Gastroesophageal sphincter (tissue), 4 donors: ENCODE measurements around the gene KCNB1. TPM values are rescaled to one million over a fixed set of nuclear protein-coding genes. Genes with fewer than 3 reads are reported as not detected.

Experiments
- ATAC-seq: fragments of 150-250 bp; one replicate; pipeline ENCODE4 v1.9.1; 2016; ENCODE audit warnings: mild to moderate bottlenecking, moderate library complexity
- H3K27ac ChIP-seq, 4 donors: fragments of 200-600 bp; sonication (generic) in 3 of 4; 1 replicate in 3 of 4; 2 replicates in 1 of 4; pipeline ENCODE4 v1.5.1; 2016 to 2019
- H3K27me3 ChIP-seq: fragments of 200-600 bp; sonication (generic); one replicate; pipeline ENCODE4 v1.5.1; 2019
- H3K36me3 ChIP-seq, 2 donors: fragments of 200-600 bp; sonication (generic); one replicate each; pipeline ENCODE4 v1.5.1; 2019; ENCODE audit warnings: control low read depth in 1 of 2
- H3K4me1 ChIP-seq, 3 donors: fragments of 200-600 bp; sonication (generic); 1 replicate in 2 of 3; 2 replicates in 1 of 3; pipeline ENCODE4 v1.5.1; 2016 to 2019; ENCODE audit warnings: control low read depth in 2 of 3
- H3K4me3 ChIP-seq, 2 donors: fragments of 200-600 bp; sonication (generic); one replicate each; pipeline ENCODE4 v1.5.1; 2019; ENCODE audit warnings: mild to moderate bottlenecking in 1 of 2, moderate library complexity in 1 of 2
- H3K9me3 ChIP-seq, 3 donors: fragments of 200-600 bp; sonication (generic); one replicate each; pipeline ENCODE4 v1.5.1; 2017 to 2019; ENCODE audit warnings: control low read depth in 2 of 3
- CTCF ChIP-seq, 4 experiments: fragments of 200-600 bp in 2 of 4; fragments of 450-650 bp in 2 of 4; sonication (generic) in 1 of 4; IDR thresholded peaks; one replicate each; pipeline ENCODE4 v1.5.1; 2017 to 2019; ENCODE audit warnings: antibody characterized with exemption in 4 of 4, mild to moderate bottlenecking in 2 of 4, moderate library complexity in 2 of 4
- EP300 ChIP-seq: sonication (generic); formaldehyde crosslinking; IDR thresholded peaks from one replicate; pipeline ENCODE4 v1.6.1; 2017; ENCODE audit warnings: antibody characterized with exemption, mild to moderate bottlenecking
- POLR2A ChIP-seq, 2 donors: fragments of 450-650 bp; IDR thresholded peaks; one replicate each; pipeline ENCODE4 v1.6.1; 2017; ENCODE audit warnings: antibody characterized with exemption in 2 of 2, mild to moderate bottlenecking in 2 of 2, moderate library complexity in 1 of 2
- POLR2AphosphoS5 ChIP-seq: sonication (generic); formaldehyde crosslinking; IDR thresholded peaks from one replicate; pipeline ENCODE4 v1.6.1; 2017; ENCODE audit warnings: antibody characterized with exemption
- WGBS, 2 donors: methylation state at CpG; one replicate each; pipeline ENCODE4 v1.1.5; 2018; ENCODE audit warnings: low coverage in 1 of 2; 5-methylcytosine and 5-hydroxymethylcytosine counted together
- total RNA-seq, 4 donors: library from RNA; depleted of rRNA; stranded (reverse); fragments of >200 nt; gene quantifications; one replicate each; pipeline ENCODE4 v1.1.0, GENCODE V29; 2016

The KCNB1 gene
- total RNA-seq, 4 donors from 2014 or later = 26.3 to 44.1 (median 38.0) TPM

- H3K36me3 ChIP-seq = peaks cover 0 to 28% of the 10 kb centered on the region in 2 donors
- H3K9me3 ChIP-seq = no peaks in the 10 kb centered on the region
- H3K4me1 ChIP-seq = peaks cover 0 to 75% (median 5%) of the 10 kb centered on the region in 3 donors
- no peak for TF ChIP-seq EP300
- no peak for TF ChIP-seq POLR2AphosphoS5
- TF ChIP-seq CTCF (IDR thresholded peaks at IDR 0.05) = no peak
- no peak for TF ChIP-seq POLR2A (IDR thresholded peaks at IDR 0.05)
- H3K27me3 ChIP-seq = peaks cover 19% of the 10 kb centered on the region
- H3K27ac ChIP-seq = peak overlapping the region; percentile 62 to 94 (median 86)
- 62 to 68% methylated on average over 3 of the region's 3 CpGs for WGBS, 2 donors
- H3K4me3 ChIP-seq = peak overlapping the region in 1 of 2 donors; percentile 77
- ATAC-seq = no peak
Measured at GRCh38 chr20:49481116-49481515, 1.4 kb downstream of the KCNB1 start.

DNA sequence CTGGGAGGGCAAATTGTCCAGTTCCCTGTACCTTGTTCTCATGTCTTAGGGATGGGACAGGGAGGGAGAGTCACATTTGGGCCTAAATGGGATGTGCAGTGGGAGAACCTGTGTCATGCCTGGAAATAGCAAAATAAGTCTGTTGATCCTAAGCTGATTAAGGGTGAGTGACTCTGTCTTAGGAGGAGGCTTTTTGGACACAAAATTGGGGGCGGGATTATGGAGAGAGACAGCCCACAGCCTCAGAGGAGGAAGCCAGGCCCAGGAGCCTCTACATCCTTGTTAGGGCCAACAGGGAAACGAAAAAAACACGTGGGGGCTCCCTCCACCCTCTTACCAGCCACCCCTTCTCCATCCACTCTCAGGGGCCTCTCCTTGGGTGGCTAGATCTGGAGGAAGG, 2.2 kb downstream of the KCNB1 start:
- ATAC-seq = no peak
- Histone ChIP-seq H3K9me3 (no peaks in the 10 kb centered on the region), H3K4me1 (peaks cover 0 to 84% (median 5%) of the 10 kb centered on the region in 3 donors), H3K4me3 (peak overlapping the region in 1 of 2 donors; percentile 77), H3K36me3 (peaks cover 0 to 37% of the 10 kb centered on the region in 2 donors), H3K27me3 (peaks cover 19% of the 10 kb centered on the region), H3K27ac (peak overlapping the region; percentile 62 to 94 (median 86))
- WGBS, 2 donors = 100% methylated on average over 1 of the region's 3 CpGs; no CpG with 5 or more reads in 1 of the 2 donors
- TF ChIP-seq POLR2AphosphoS5 (no peak), CTCF (IDR thresholded peaks at IDR 0.05) (no peak), EP300 (no peak), POLR2A (IDR thresholded peaks at IDR 0.05) (no peak)

DNA sequence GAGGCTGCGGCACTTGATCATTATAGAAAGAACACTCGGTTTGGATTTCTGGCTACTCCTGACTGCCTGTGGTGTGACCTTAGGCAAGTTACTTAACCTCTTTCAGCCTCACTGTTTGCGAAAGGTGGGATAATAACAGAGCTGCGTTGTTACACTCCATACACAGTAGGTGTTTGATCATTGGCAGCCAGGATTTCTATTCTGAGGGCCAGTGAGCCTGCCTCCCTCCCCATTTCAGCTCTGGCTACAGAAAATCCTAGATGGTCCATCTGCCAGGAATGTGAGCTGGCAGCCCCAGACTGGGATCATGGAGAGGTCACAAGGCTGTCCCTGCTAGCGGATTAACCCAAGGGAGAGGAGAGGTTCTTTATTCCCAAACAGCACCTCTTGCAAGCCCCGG, 2.7 kb downstream of the KCNB1 start:
- WGBS, 2 donors = 27 to 43% methylated on average over 4 to 6 of the region's 6 CpGs
- H3K4me3 ChIP-seq = peak overlapping the region in 1 of 2 donors; percentile 77
- ATAC-seq = no peak
- no peaks in the 10 kb centered on the region for H3K9me3 ChIP-seq
- H3K36me3 ChIP-seq = peaks cover 0 to 41% of the 10 kb centered on the region in 2 donors
- no peak for TF ChIP-seq POLR2AphosphoS5
- no peak for TF ChIP-seq POLR2A (IDR thresholded peaks at IDR 0.05)
- no peak for TF ChIP-seq CTCF (IDR thresholded peaks at IDR 0.05)
- no peak for TF ChIP-seq EP300
- peak overlapping the region; percentile 62 to 94 (median 86) for H3K27ac ChIP-seq
- H3K4me1 ChIP-seq = peaks cover 0 to 86% (median 5%) of the 10 kb centered on the region in 3 donors
- H3K27me3 ChIP-seq = peaks cover 19% of the 10 kb centered on the region

GRCh38 chr20:49478754-49479689, 3.4 kb downstream of the KCNB1 start:
- Histone ChIP-seq H3K4me1 (peaks cover 0 to 86% (median 5%) of the 10 kb centered on the region in 3 donors), H3K36me3 (peaks cover 0 to 48% of the 10 kb centered on the region in 2 donors), H3K27ac (peak overlapping the region in 3 of 4 donors; percentile 84 to 94 (median 87)), H3K27me3 (peaks cover 15% of the 10 kb centered on the region), H3K9me3 (no peaks in the 10 kb centered on the region), H3K4me3 (peak overlapping the region in 1 of 2 donors; percentile 77)
- no peak for ATAC-seq
- 61 to 85% methylated on average over 3 of the region's 5 CpGs for WGBS, 2 donors
- TF ChIP-seq EP300 = no peak
- no peak for TF ChIP-seq CTCF (IDR thresholded peaks at IDR 0.05)
- no peak for TF ChIP-seq POLR2A (IDR thresholded peaks at IDR 0.05)
- no peak for TF ChIP-seq POLR2AphosphoS5
